GM12873 (cell line): ENCODE results near the gene ADAT2.

ENCODE experiments used
- TF ChIP-seq, protein P1 (sequence below): IDR thresholded peaks from 2 replicates; pipeline ENCODE4 v1.5.1; 2012; ENCODE audit warnings: low read depth, mild to moderate bottlenecking, moderate library complexity, low read length, control low read depth; ENCODE audit not compliant: insufficient read depth; ENCODE audit errors: missing control alignments

ADAT2 gene

DNA sequence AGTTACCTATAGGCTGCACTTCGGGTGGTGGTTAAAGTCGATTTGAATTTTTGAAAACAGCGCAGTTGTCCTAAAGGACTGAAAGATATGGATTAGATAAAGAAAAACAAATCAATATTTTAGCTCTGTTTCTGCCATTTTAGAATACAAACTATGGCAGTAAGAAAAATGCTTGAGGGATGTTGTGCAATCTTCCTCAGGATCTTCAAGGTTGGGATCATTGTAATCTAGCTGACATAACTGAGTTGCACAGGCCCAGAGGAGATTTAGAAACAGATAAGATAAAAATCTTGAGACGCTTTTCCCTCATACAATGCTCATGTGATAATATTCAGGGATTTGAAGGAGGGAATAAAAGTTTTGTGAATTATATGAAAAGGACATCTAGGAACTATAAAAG lies 1.0 kb upstream of the ADAT2 start:
- TF ChIP-seq, protein P1, sequence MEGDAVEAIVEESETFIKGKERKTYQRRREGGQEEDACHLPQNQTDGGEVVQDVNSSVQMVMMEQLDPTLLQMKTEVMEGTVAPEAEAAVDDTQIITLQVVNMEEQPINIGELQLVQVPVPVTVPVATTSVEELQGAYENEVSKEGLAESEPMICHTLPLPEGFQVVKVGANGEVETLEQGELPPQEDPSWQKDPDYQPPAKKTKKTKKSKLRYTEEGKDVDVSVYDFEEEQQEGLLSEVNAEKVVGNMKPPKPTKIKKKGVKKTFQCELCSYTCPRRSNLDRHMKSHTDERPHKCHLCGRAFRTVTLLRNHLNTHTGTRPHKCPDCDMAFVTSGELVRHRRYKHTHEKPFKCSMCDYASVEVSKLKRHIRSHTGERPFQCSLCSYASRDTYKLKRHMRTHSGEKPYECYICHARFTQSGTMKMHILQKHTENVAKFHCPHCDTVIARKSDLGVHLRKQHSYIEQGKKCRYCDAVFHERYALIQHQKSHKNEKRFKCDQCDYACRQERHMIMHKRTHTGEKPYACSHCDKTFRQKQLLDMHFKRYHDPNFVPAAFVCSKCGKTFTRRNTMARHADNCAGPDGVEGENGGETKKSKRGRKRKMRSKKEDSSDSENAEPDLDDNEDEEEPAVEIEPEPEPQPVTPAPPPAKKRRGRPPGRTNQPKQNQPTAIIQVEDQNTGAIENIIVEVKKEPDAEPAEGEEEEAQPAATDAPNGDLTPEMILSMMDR = no peak

GRCh38 chr6:143449714-143450452 lies 612 bp downstream of the ADAT2 start:
- TF ChIP-seq, protein P1 = no peak

DNA sequence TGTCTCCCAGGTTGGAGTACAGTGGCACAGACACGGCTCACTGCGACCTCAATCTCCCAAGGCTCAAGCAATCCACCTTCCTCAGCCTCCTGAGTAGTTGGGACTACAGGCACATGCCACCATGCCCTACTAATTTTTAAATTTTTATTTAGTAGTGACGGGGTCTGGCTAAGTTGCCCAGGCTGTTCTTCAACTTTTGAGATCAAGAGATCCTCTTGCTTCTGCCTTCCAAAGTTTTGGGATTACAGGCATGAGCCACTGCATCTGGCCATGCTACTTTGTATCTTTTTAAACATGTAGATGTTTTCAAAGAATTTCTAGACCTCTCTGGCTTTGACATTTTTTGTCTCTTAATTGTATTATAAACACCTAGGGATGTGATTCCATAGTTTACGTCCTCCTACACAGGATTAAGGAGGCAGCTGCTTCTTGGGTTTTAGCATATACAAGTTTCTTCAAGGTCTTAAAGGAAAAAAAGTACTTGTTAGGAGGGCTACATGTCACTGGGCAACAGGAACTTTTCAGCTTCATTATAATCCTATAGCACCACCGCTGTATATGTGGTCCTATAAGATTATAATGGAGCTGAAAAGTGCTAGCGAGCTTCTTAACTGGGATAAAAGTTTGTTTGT lies 1.3 kb downstream of the ADAT2 start:
- TF ChIP-seq, protein P1 = no peak

- TF ChIP-seq, protein P1 = no peak
Measured at GRCh38 chr6:143443096-143443495, 7.4 kb downstream of the ADAT2 start.

GRCh38 chr6:143441680-143442545 lies 8.6 kb downstream of the ADAT2 start:
- TF ChIP-seq, protein P1 = no peak

DNA sequence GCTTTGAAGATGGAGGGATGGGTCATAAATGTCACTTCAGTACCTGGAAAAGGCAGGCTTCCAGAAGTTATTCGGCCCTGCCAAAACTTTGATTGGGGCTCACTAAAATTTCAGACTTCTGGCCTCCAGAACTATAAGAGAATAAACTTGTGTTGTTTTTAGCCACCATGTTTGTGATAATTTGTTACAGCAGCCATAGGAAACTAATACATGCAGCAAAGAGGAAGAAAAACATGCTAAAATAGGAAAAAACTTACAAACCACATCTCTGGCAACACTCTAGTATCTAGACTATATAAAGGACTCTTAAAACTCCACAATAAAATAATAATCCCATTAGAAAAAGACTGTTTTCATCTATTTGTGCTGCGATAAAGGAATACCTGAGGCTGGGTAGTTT lies 9.5 kb downstream of the ADAT2 start:
- TF ChIP-seq, protein P1 = no peak

DNA sequence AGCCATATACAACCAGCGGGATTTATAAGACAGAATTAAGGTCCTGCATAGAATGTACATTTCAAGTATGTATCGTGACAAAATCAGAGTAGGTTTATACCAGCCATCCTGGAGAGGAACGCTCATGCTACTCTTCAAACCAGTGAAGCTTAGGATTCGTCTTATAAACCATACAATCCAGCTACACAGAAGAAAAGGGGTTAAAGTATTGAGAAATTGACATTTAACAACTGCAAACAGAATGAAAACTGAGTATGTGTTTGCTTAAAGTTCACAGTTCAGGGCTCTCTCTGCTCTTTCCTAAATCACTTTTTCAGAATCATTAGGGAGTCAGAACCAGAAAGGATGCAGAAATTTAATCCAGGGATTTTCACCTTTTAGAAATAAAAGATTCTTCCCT lies 17.9 kb downstream of the ADAT2 start:
- TF ChIP-seq, protein P1 = no peak
